GM23338 (cell line): ENCODE data around the gene POPDC3.

Experiments used
- CREB1 ChIP-seq: fragments of 250-450 bp; sonication (Bioruptor Pico); IDR thresholded peaks from 2 replicates; pipeline ENCODE4 v1.5.0; 2020; ENCODE audit warnings: low read depth, mild to moderate bottlenecking, moderate library complexity
- EZH2 ChIP-seq: fragments of 200-600 bp; sonication (generic); IDR thresholded peaks from one replicate; pipeline ENCODE4 v1.8.0; 2017; ENCODE audit warnings: antibody characterized with exemption, mild to moderate bottlenecking, low read depth; ENCODE audit not compliant: unreplicated experiment
- EZH2phosphoT487 ChIP-seq: fragments of 200-600 bp; sonication (generic); IDR thresholded peaks from one replicate; pipeline ENCODE4 v1.8.1; 2018; ENCODE audit warnings: antibody characterized with exemption; ENCODE audit not compliant: unreplicated experiment
- POLR2AphosphoS5 ChIP-seq: IDR thresholded peaks from 2 replicates; pipeline ENCODE4 v1.6.1; 2016; ENCODE audit warnings: antibody characterized with exemption, low read depth
- REST ChIP-seq: IDR thresholded peaks from one replicate; pipeline ENCODE4 v1.6.1; 2018; ENCODE audit warnings: antibody characterized with exemption; ENCODE audit not compliant: unreplicated experiment
- STAT1 ChIP-seq: IDR thresholded peaks from one replicate; pipeline ENCODE4 v1.6.1; 2016; ENCODE audit warnings: antibody characterized with exemption; ENCODE audit not compliant: unreplicated experiment
- ZNF114 ChIP-seq: fragments of 250-450 bp; sonication (Bioruptor Pico); IDR thresholded peaks from 2 replicates; pipeline ENCODE4 v1.5.0; 2020; ENCODE audit warnings: mild to moderate bottlenecking, moderate library complexity
- ZNF331 ChIP-seq: fragments of 250-450 bp; sonication (Bioruptor Pico); IDR thresholded peaks from 2 replicates; pipeline ENCODE4 v1.5.0; 2020; ENCODE audit warnings: low read depth, mild to moderate bottlenecking, moderate library complexity
- TF ChIP-seq, protein P1 (sequence below), 2 experiments: fragments of 200-600 bp in 1 of 2; sonication (generic) in 1 of 2; conservative IDR thresholded peaks; 2 replicates each; pipeline versions ENCODE4 v1.5.1 to v1.6.1; 2016 to 2017; ENCODE audit warnings: antibody characterized with exemption in 2 of 2, low read depth in 2 of 2, mild to moderate bottlenecking in 2 of 2, moderate library complexity in 1 of 2

- TF ChIP-seq, protein P1, sequence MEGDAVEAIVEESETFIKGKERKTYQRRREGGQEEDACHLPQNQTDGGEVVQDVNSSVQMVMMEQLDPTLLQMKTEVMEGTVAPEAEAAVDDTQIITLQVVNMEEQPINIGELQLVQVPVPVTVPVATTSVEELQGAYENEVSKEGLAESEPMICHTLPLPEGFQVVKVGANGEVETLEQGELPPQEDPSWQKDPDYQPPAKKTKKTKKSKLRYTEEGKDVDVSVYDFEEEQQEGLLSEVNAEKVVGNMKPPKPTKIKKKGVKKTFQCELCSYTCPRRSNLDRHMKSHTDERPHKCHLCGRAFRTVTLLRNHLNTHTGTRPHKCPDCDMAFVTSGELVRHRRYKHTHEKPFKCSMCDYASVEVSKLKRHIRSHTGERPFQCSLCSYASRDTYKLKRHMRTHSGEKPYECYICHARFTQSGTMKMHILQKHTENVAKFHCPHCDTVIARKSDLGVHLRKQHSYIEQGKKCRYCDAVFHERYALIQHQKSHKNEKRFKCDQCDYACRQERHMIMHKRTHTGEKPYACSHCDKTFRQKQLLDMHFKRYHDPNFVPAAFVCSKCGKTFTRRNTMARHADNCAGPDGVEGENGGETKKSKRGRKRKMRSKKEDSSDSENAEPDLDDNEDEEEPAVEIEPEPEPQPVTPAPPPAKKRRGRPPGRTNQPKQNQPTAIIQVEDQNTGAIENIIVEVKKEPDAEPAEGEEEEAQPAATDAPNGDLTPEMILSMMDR (conservative IDR thresholded peaks at IDR 0.05; ENCODE audit: low read depth in 2 of 2): no peak
- TF ChIP-seq POLR2AphosphoS5: no peak
- no peak for TF ChIP-seq REST
- TF ChIP-seq ZNF114 (CRISPR knock-in tag): no peak
- no peak for TF ChIP-seq CREB1 (CRISPR knock-in tag)
- TF ChIP-seq EZH2: no peak
- no peak for TF ChIP-seq EZH2phosphoT487
- no peak for TF ChIP-seq ZNF331
- no peak for TF ChIP-seq STAT1
Observed at GRCh38 chr6:105227295-105227767, 47.5 kb upstream of the POPDC3 start.
